IMR-90 (cell line): Measurements from ENCODE around the gene LTBP2. TPM values are rescaled to one million over a fixed set of nuclear protein-coding genes. Genes with fewer than 3 reads are reported as not detected.

Experiments
- ATAC-seq: fragments of 200-7000 bp; cut with Tn5 transposase; 2 replicates; pipeline ENCODE4 v1.9.1; 2020; ENCODE audit warnings: low read depth, mild to moderate bottlenecking, moderate library complexity
- BruUV-seq: library from RNA; stranded (reverse); fragments of 400-500 nt; replicated peaks from 2 replicates; lab custom pipeline; 2021; lab: Mats Ljungman, UMichigan
- CTCF ChIA-PET: fragments of 300-600 bp; formaldehyde crosslinking; extraction: SDS; loops from one replicate; lab custom pipeline; 2021; ENCODE audit warnings: antibody characterized with exemption; lab: Yijun Ruan, JAX
- POLR2A ChIA-PET: fragments of 300-600 bp; sonication (Branson Sonifier 250); formaldehyde crosslinking; loops from one replicate; lab custom pipeline; 2022; ENCODE audit warnings: antibody characterized with exemption; ENCODE audit not compliant: unreplicated experiment; lab: Charles Lee
- DNase-seq: peaks from one replicate; pipeline ENCODE4 v3.0.0; 2013
- H2AFZ ChIP-seq: replicated peaks from 2 replicates; pipeline ENCODE3; 2013; ENCODE audit warnings: low read length, mild to moderate bottlenecking; ENCODE audit not compliant: poor library complexity
- H2AK5ac ChIP-seq: 2 replicates; pipeline ENCODE4 v1.6.1; 2013; ENCODE audit warnings: low read depth, low read length, inconsistent platforms
- H2AK9ac ChIP-seq: replicated peaks from 2 replicates; pipeline ENCODE3; 2013; ENCODE audit warnings: mild to moderate bottlenecking, low read depth, low read length, moderate library complexity; ENCODE audit not compliant: poor library complexity
- H2BK120ac ChIP-seq: 2 replicates; pipeline ENCODE4 v1.6.1; 2013; ENCODE audit warnings: low read depth, low read length, inconsistent platforms
- H2BK15ac ChIP-seq: 3 replicates; pipeline ENCODE4 v1.6.1; 2013; ENCODE audit warnings: low read depth, low read length, inconsistent platforms
- H2BK20ac ChIP-seq: 2 replicates; pipeline ENCODE4 v1.6.1; 2013; ENCODE audit warnings: low read depth, mild to moderate bottlenecking, inconsistent platforms, low read length, moderate library complexity
- H2BK5ac ChIP-seq: 2 replicates; pipeline ENCODE4 v1.6.1; 2013; ENCODE audit warnings: mild to moderate bottlenecking, low read depth, low read length, inconsistent platforms; ENCODE audit not compliant: poor library complexity, severe bottlenecking
- H3K14ac ChIP-seq: replicated peaks from 2 replicates; pipeline ENCODE4 v1.6.1; 2013; ENCODE audit warnings: low read depth, low read length, inconsistent platforms
- H3K18ac ChIP-seq: 2 replicates; pipeline ENCODE4 v1.6.1; 2013; ENCODE audit warnings: low read depth, low read length, control low read depth
- H3K23ac ChIP-seq: 2 replicates; pipeline ENCODE4 v1.6.1; 2013; ENCODE audit warnings: low read depth, low read length, inconsistent platforms
- H3K27ac ChIP-seq: 2 replicates; pipeline ENCODE4 v1.5.1; 2013; ENCODE audit warnings: mild to moderate bottlenecking, control low read depth, low read length; ENCODE audit not compliant: insufficient read depth
- H3K27me3 ChIP-seq: 2 replicates; pipeline ENCODE4 v1.6.1; 2013; ENCODE audit warnings: low read length; ENCODE audit not compliant: control insufficient read depth, insufficient read depth
- H3K36me3 ChIP-seq: 2 replicates; pipeline ENCODE4 v1.6.1; 2013; ENCODE audit warnings: low read length, mixed read lengths; ENCODE audit not compliant: control insufficient read depth, insufficient read depth
- H3K4ac ChIP-seq: 2 replicates; pipeline ENCODE4 v1.6.1; 2013; ENCODE audit warnings: low read depth, low read length, inconsistent platforms
- H3K4me1 ChIP-seq: 2 replicates; pipeline ENCODE4 v1.6.1; 2013; ENCODE audit warnings: low read length, mixed read lengths; ENCODE audit not compliant: control insufficient read depth, insufficient read depth
- H3K4me2 ChIP-seq: 2 replicates; pipeline ENCODE4 v1.6.1; 2013; ENCODE audit warnings: low read depth, mild to moderate bottlenecking, control low read depth, low read length, moderate library complexity
- H3K4me3 ChIP-seq: 2 replicates; pipeline ENCODE4 v1.5.1; 2013; ENCODE audit warnings: low read depth, mild to moderate bottlenecking, control low read depth, low read length, moderate library complexity; ENCODE audit not compliant: insufficient read depth
- H3K56ac ChIP-seq: 2 replicates; pipeline ENCODE4 v1.6.1; 2013; ENCODE audit warnings: low read length, inconsistent platforms; ENCODE audit not compliant: insufficient read depth; ENCODE audit errors: extremely low read depth
- H3K79me1 ChIP-seq, 2 experiments: 2 replicates each; pipeline ENCODE4 v1.6.1; 2013; ENCODE audit warnings: low read length in 2 of 2, inconsistent platforms in 1 of 2, low read depth in 1 of 2
- H3K9ac ChIP-seq: 2 replicates; pipeline ENCODE4 v1.6.1; 2013; ENCODE audit warnings: low read depth, low read length, control low read depth
- H3K9me1 ChIP-seq: 2 replicates; pipeline ENCODE4 v1.6.1; 2013; ENCODE audit warnings: low read length, inconsistent platforms; ENCODE audit not compliant: insufficient read depth
- H3K9me3 ChIP-seq: 2 replicates; pipeline ENCODE4 v1.6.1; 2013; ENCODE audit warnings: low read length; ENCODE audit not compliant: control insufficient read depth, insufficient read depth
- H4K20me1 ChIP-seq: 2 replicates; pipeline ENCODE4 v1.6.1; 2013; ENCODE audit warnings: low read length, inconsistent platforms; ENCODE audit not compliant: insufficient read depth
- H4K5ac ChIP-seq: 2 replicates; pipeline ENCODE4 v1.6.1; 2013; ENCODE audit warnings: mild to moderate bottlenecking, low read depth, low read length, control low read depth
- H4K8ac ChIP-seq, 2 experiments: 2 replicates each; pipeline ENCODE4 v1.6.1; 2013; ENCODE audit warnings: low read depth in 2 of 2, low read length in 2 of 2, control low read depth in 1 of 2, inconsistent platforms in 1 of 2
- H4K91ac ChIP-seq: 2 replicates; pipeline ENCODE4 v1.6.1; 2013; ENCODE audit warnings: low read depth, low read length, inconsistent platforms; ENCODE audit not compliant: insufficient read depth
- BHLHE40 ChIP-seq: fragments of 150-350 bp; IDR thresholded peaks from 2 replicates; pipeline ENCODE4 v1.6.1; 2016; ENCODE audit warnings: mild to moderate bottlenecking, low read depth, low read length
- CEBPB ChIP-seq: IDR thresholded peaks from 2 replicates; pipeline ENCODE4 v1.6.1; 2012; ENCODE audit warnings: low read depth, low read length, improper control_type of control experiment
- CHD1 ChIP-seq: IDR thresholded peaks from 2 replicates; pipeline ENCODE4 v1.6.1; 2012; ENCODE audit warnings: low read depth, low read length, improper control_type of control experiment
- FOS ChIP-seq: fragments of 150-350 bp; IDR thresholded peaks from 2 replicates; pipeline ENCODE4 v1.6.1; 2016; ENCODE audit warnings: low read depth, low read length
- MAFK ChIP-seq: IDR thresholded peaks from 2 replicates; pipeline ENCODE4 v1.6.1; 2012; ENCODE audit warnings: low read depth, low read length, improper control_type of control experiment
- MAZ ChIP-seq: IDR thresholded peaks from 2 replicates; pipeline ENCODE4 v1.6.1; 2012; ENCODE audit warnings: low read depth, mild to moderate bottlenecking, low read length, improper control_type of control experiment, moderate library complexity, borderline replicate concordance
- MXI1 ChIP-seq: IDR thresholded peaks from 2 replicates; pipeline ENCODE4 v1.6.1; 2012; ENCODE audit warnings: low read depth, mild to moderate bottlenecking, low read length, moderate library complexity, borderline replicate concordance
- NFE2L2 ChIP-seq: fragments of 150-350 bp; IDR thresholded peaks from 2 replicates; pipeline ENCODE4 v1.6.1; 2016; ENCODE audit warnings: low read depth, mild to moderate bottlenecking, low read length
- RCOR1 ChIP-seq: IDR thresholded peaks from 2 replicates; pipeline ENCODE4 v1.6.1; 2012; ENCODE audit warnings: mild to moderate bottlenecking, low read length, improper control_type of control experiment; ENCODE audit not compliant: insufficient replicate concordance
- RFX5 ChIP-seq: IDR thresholded peaks from 2 replicates; pipeline ENCODE4 v1.8.0; 2012; ENCODE audit warnings: low read depth, mild to moderate bottlenecking, low read length, moderate library complexity
- WGBS, 2 experiments: methylation state at CpG; one replicate each; pipeline versions ENCODE4 v1.1.5 to v1.1.7; 2013; ENCODE audit warnings: missing lambda C conversion rate in 2 of 2; ENCODE audit not compliant: insufficient read length in 1 of 2; ENCODE audit errors: extremely low coverage in 2 of 2; 5-methylcytosine and 5-hydroxymethylcytosine counted together
- dilution Hi-C: fragments of 300-500 bp; cut with HindIII; formaldehyde crosslinking; loops from one replicate; pipeline ENCODE4 v1.14.3; 2018; ENCODE audit warnings: low sequenced_read_pairs; ENCODE audit not compliant: unreplicated experiment
- in situ Hi-C: fragments of 300-500 bp; cut with MboI; formaldehyde crosslinking; loops from 3 replicates; pipeline ENCODE4 v1.14.3; 2019; ENCODE audit warnings: low sequenced_read_pairs, inconsistent platforms, mixed read lengths
- intact Hi-C: fragments of 100-400 bp; cut with micrococcal nuclease; formaldehyde crosslinking; loops from 2 replicates; pipeline ENCODE4 v1.10.0; 2022
- polyA plus RNA-seq, 3 experiments: library from polyadenylated mRNA; depleted of rRNA; stranded (reverse); fragments of >200 nt; gene quantifications; 2 replicates each; pipeline ENCODE4 v1.2.3, GENCODE V29; 2012; ENCODE audit warnings: low replicate concordance in 1 of 3
- total RNA-seq: library from RNA; depleted of rRNA; stranded (reverse); fragments of >200 nt; gene quantifications from 2 replicates; pipeline ENCODE4 v1.2.3, GENCODE V29; 2012
- TF ChIP-seq, protein P1 (sequence below): conservative IDR thresholded peaks from 2 replicates; pipeline ENCODE4 v1.5.1; 2012; ENCODE audit warnings: mild to moderate bottlenecking, low read depth, low read length, improper control_type of control experiment

LTBP2 gene
- total and polyA plus RNA-seq, 2 of the 4 experiments (the other 2 are of a cell fraction) = 23.8 to 79.3 TPM

DNA sequence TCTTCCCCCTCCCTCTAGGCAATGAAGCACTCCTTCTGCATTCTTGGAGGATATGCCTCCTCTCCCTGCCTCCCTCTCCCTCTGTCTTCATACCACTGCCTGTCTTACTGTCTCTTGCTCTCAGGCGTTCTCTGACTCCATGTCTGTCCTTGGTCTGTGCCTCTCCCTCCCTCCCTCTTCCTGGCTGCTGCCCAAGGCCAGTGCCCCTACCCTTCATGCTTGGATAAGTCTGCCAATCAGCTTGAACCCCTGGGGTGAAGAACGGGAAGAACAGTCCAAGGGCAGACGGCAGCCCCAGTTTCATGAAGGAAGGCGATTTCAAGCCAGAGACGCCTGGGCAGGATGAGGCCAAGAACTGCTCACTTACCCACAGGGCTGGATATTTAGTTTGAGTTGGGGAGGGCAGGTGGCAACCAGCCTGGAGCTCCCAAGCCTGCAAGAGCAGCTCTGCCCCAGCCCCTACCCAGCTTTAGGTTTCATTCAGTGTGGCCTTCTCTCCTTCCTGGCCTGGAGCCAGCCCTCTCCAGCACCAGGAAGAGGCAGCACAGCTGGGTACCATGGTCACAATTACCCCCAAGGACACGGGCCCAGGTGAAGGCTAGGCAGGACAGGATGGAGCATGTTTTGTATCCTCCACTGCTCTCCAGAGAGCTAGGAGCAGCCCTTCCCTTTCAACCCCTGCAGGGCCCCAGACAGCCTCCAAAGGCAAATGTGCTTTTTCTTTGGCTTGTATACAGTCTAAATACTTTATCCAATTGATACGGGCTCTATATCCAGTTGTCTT lies 35.8 kb upstream of the LTBP2 start (continued):
- TF ChIP-seq MAFK (no peak), RFX5 (no peak)

DNA sequence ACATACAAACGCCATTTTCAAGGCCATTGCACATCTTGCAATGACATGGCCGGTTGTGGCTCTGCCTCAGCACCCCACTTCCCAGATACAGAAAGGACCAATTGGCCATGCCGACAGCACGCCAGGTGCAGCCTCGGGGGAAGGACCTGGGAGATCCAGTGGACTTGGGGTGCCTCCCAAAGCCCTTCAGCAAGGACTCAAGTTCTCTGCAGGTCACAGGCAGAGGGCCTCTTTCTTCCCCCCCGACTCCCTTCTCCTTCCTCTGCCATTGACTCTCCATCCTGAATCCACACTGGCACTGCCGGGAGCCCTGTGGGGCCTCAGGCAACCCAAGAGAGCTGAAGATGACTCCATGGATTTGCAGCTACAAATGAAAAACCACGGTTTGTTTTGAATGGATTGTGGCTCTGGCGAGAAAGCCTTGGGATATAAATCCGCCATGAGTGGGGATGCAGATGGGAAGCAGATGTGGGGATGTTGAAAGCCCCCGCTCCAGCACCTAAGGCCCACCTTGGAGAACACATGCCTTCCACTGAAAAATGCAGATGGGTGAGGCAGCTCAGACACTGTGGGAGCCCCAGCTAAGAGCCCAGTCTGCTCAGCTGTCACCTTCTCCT lies 35.1 kb upstream of the LTBP2 start:
- H2AFZ ChIP-seq = peak overlapping the region; percentile 74
- H2BK15ac ChIP-seq = no peak overlapping the region
- no peak overlapping the region for H3K9ac ChIP-seq
- H2BK120ac ChIP-seq = peak overlapping the region; percentile 64; the same call in 1 of the 2 replicates
- in situ Hi-C loops (no loop called here), dilution Hi-C loops (no loop called here), intact Hi-C loops (no loop called here)
- no peak for ATAC-seq
- H3K79me1 ChIP-seq = peaks cover 0 to 5% of the 10 kb centered on the region in 2 experiments; a peak in 1 of 4 replicates
- peak overlapping the region; percentile 81 for H2AK5ac ChIP-seq
- peak overlapping the region; percentile 19 for H2AK9ac ChIP-seq
- H2BK5ac ChIP-seq = no peak overlapping the region
- H4K91ac ChIP-seq = peak overlapping the region; percentile 24; the same call in 1 of the 2 replicates
- no peaks in the 10 kb centered on the region for H3K9me3 ChIP-seq
- no peak overlapping the region for H3K18ac ChIP-seq
- CTCF ChIA-PET = interaction anchor here (1.4 to 2.1 kb wide), 2 partner anchors 38 to 74 kb away, joined by 4 read pairs; no protein-coding TSS in a partner anchor
- 0 out of 2 replicates have a peak overlapping the region, but pooled peaks have one; percentile 20 for H3K14ac ChIP-seq
- H3K23ac ChIP-seq = no peak overlapping the region
- no peak overlapping the region for H3K56ac ChIP-seq
- no peak overlapping the region; a peak in 1 of 4 replicates for H4K8ac ChIP-seq
- peaks cover 28% of the 10 kb centered on the region for H3K4me1 ChIP-seq
- 92% methylated on average over 2 of the region's 11 CpGs; no CpG with 5 or more reads in 1 of the 2 experiments for WGBS, 2 experiments
- no peaks in the 10 kb centered on the region for H4K20me1 ChIP-seq
- no peaks in the 10 kb centered on the region for H3K27me3 ChIP-seq
- peaks cover 31% of the 10 kb centered on the region for H3K9me1 ChIP-seq
- POLR2A ChIA-PET = no interaction called here
- no peak overlapping the region for H4K5ac ChIP-seq
- peak overlapping the region; percentile 38; the same call in 1 of the 2 replicates for H2BK20ac ChIP-seq
- H3K36me3 ChIP-seq = no peaks in the 10 kb centered on the region
- no TSS peak for BruUV-seq
- peak overlapping the region; percentile 8; the same call in 1 of the 2 replicates for H3K4ac ChIP-seq
- no peak overlapping the region for H3K27ac ChIP-seq
- H3K4me3 ChIP-seq = no peak overlapping the region
- H3K4me2 ChIP-seq = no peak overlapping the region
- no peak for DNase-seq
- TF ChIP-seq RFX5 (no peak), MAFK (no peak), BHLHE40 (no peak), CHD1 (no peak), MAZ (no peak), CEBPB (no peak), NFE2L2 (no peak), FOS (no peak), MXI1 (no peak), RCOR1 (no peak)
- TF ChIP-seq, protein P1, sequence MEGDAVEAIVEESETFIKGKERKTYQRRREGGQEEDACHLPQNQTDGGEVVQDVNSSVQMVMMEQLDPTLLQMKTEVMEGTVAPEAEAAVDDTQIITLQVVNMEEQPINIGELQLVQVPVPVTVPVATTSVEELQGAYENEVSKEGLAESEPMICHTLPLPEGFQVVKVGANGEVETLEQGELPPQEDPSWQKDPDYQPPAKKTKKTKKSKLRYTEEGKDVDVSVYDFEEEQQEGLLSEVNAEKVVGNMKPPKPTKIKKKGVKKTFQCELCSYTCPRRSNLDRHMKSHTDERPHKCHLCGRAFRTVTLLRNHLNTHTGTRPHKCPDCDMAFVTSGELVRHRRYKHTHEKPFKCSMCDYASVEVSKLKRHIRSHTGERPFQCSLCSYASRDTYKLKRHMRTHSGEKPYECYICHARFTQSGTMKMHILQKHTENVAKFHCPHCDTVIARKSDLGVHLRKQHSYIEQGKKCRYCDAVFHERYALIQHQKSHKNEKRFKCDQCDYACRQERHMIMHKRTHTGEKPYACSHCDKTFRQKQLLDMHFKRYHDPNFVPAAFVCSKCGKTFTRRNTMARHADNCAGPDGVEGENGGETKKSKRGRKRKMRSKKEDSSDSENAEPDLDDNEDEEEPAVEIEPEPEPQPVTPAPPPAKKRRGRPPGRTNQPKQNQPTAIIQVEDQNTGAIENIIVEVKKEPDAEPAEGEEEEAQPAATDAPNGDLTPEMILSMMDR = no peak
